Central memory CD8-positive, alpha-beta T cell (primary cell): ENCODE results near the gene NAALAD2.
"Not testable (repeated sequence)": the region's sequence is repeated elsewhere in the genome, so short reads cannot be mapped to it uniquely, and the experiment has no call there.

Source experiments
- ATAC-seq: fragments of 150-1000 bp; cut with Tn5 transposase; replicated peaks from 2 replicates; pipeline ENCODE4 v1.10.0; 2022; ENCODE audit warnings: mild to moderate bottlenecking, moderate FRiP score, moderate number of reproducible peaks; ENCODE audit not compliant: poor library complexity, severe bottlenecking; ENCODE audit errors: extremely low read depth
- DNase-seq, 2 donors: peaks; one replicate each; pipeline ENCODE4 v3.0.0; 2021; ENCODE audit warnings: low spot score in 2 of 2
- H3K27ac Mint-ChIP-seq: one replicate; pipeline ENCODE4 v1.8.0; 2022; ENCODE audit warnings: low read depth, mild to moderate bottlenecking, moderate library complexity, mixed read lengths
- H3K27me3 Mint-ChIP-seq: one replicate; pipeline ENCODE4 v1.8.0; 2022; ENCODE audit warnings: mixed read lengths
- H3K36me3 Mint-ChIP-seq: one replicate; pipeline ENCODE4 v1.8.0; 2022; ENCODE audit warnings: mild to moderate bottlenecking, moderate library complexity, mixed read lengths; ENCODE audit not compliant: insufficient read depth
- H3K4me1 Mint-ChIP-seq: one replicate; pipeline ENCODE4 v1.8.0; 2022; ENCODE audit warnings: mixed read lengths
- H3K4me3 Mint-ChIP-seq: one replicate; pipeline ENCODE4 v1.8.0; 2022; ENCODE audit warnings: mild to moderate bottlenecking, moderate library complexity, mixed read lengths
- H3K9me3 Mint-ChIP-seq: one replicate; pipeline ENCODE4 v1.8.0; 2022; ENCODE audit warnings: mixed read lengths

Gene NAALAD2

DNA sequence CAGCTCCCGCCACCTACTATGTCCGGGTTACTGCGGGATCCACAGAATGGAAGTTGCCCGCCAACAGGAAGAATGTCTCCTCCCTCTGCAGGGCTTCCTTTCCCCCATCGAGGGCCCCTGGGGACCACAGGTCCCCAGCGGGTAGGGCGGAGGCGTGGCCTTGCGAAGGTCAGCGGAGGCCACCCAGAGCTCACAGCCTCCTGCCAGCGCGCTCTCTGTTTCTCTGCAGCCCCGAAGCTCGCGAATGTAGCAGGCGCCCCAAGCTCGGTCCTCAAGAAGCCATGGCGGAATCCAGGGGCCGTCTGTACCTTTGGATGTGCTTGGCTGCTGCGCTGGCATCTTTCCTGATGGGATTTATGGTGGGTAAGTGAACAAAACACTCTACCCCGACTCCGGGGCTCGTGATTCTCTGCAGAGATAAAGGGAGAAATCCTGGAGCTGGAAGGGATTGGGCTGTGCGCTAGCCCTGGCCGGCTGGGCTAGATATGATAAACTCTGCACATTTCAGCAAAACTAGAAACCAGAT lies at the start of gene NAALAD2:
Gene NAALAD2 (plus strand): TSS at position 186 of the 526 bp plus-strand sequence. CDS start 96 bp downstream, at position 282.
- no peak within 1 kb of the TSS for H3K4me3 Mint-ChIP-seq

DNA sequence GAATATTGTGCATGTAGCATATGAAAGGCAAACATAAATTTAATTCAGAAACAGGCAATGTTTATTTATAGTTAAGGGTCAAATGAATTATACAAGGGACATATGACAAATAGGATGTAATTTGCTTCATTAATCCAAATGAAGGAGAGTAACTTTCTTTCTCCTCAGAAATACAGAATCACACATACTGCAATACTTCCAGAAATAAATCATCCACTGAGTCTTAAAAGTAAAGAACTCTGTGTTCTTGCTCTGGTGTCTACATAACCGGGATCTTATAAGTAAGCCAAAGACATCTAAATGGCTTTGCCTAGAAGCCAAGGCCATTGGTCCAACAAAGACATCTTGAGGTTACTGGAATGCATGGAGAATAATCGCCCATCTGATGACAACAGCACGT lies 48.8 kb upstream of the NAALAD2 start, which contains the start of gene UBTFL1:
Gene UBTFL1 (plus strand): TSS at position 301 of the 400 bp plus-strand sequence. CDS start 0 bp downstream, at position 301.
- not testable (repeated sequence) for H3K27me3 Mint-ChIP-seq, H3K4me3 Mint-ChIP-seq, ATAC-seq, H3K4me1 Mint-ChIP-seq, H3K36me3 Mint-ChIP-seq, H3K27ac Mint-ChIP-seq, DNase-seq, H3K9me3 Mint-ChIP-seq

More for the DNA sequence above, at the start of gene NAALAD2:
- Mint-ChIP-seq H3K4me1 (peaks cover 5% of the 10 kb centered on the region), H3K9me3 (no peaks in the 10 kb centered on the region), H3K27me3 (peaks cover 56% of the 10 kb centered on the region), H3K27ac (no peak within 1 kb of the TSS), H3K36me3 (no peaks in the 10 kb centered on the region)
- DNase-seq (no peak), ATAC-seq (no peak)

DNA sequence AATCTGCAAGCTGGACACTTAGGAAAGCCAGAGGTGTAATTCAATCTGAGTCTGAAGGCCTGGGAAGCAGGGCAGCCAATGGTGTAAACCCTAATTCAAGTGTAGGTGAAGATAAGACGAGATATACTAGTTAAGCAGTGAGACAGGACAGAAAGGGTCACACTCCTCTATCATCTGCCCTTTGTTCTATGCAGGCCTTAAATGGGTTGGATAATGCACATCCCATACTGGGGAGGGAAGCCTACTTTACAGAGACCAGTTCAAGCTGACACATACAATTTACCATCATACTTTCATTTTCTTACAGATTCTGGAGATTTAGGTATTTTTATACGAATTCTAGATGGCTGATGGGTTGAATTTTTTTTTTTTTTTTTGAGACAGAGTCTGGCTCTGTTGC lies 45.7 kb upstream of the NAALAD2 start:
- H3K4me1 Mint-ChIP-seq, H3K36me3 Mint-ChIP-seq, H3K27me3 Mint-ChIP-seq, DNase-seq, ATAC-seq, H3K4me3 Mint-ChIP-seq, H3K9me3 Mint-ChIP-seq, H3K27ac Mint-ChIP-seq: not testable (repeated sequence)

DNA sequence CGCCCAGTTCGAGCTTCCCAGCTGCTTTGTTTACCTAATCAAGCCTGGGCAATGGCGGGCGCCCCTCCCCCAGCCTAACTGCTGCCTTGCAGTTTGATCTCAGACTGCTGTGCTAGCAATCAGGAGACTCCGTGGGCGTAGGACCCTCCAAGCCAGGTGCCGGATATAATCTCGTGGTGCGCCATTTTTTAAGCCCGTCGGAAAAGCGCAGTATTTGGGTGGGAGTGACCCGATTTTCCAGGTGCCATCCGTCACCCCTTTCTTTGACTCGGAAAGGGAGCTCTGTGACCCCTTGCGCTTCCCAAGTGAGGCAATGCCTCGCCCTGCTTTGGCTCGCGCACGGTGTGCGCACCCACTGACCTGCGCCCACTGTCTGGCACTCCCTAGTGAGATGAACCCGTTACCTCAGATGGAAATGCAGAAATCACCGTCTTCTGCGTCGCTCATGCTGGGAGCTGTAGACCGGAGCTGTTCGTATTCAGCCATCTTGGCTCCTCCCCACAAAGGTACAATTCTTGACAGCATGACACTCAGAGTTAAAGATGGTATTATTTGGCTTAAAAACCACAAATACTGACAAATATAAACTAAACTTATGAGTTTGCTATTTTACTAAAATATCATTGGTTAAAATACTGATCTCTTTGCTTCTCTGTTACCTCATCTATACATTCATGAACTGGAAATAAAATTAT lies 39.1 kb upstream of the NAALAD2 start:
- H3K9me3 Mint-ChIP-seq, DNase-seq, H3K27me3 Mint-ChIP-seq, H3K27ac Mint-ChIP-seq, H3K4me3 Mint-ChIP-seq, ATAC-seq, H3K4me1 Mint-ChIP-seq, H3K36me3 Mint-ChIP-seq: not testable (repeated sequence)

GRCh38 chr11:90098261-90098660 lies 36.2 kb upstream of the NAALAD2 start:
- not testable (repeated sequence) for H3K36me3 Mint-ChIP-seq, H3K27me3 Mint-ChIP-seq, ATAC-seq, H3K4me1 Mint-ChIP-seq, H3K4me3 Mint-ChIP-seq, DNase-seq, H3K9me3 Mint-ChIP-seq, H3K27ac Mint-ChIP-seq

GRCh38 chr11:90100431-90100830 lies 34.0 kb upstream of the NAALAD2 start:
- Mint-ChIP-seq H3K9me3 (no peaks in the 10 kb centered on the region), H3K27me3 (no peaks in the 10 kb centered on the region), H3K36me3 (no peaks in the 10 kb centered on the region), H3K27ac (no peak overlapping the region), H3K4me3 (no peak overlapping the region), H3K4me1 (no peaks in the 10 kb centered on the region)
- DNase-seq, result no peak
- ATAC-seq, result no peak

- DNase-seq, result no peak
Observed at GRCh38 chr11:90113541-90113940, 20.9 kb upstream of the NAALAD2 start.

GRCh38 chr11:90120191-90120590 lies 14.3 kb upstream of the NAALAD2 start:
- no peak for DNase-seq
- Mint-ChIP-seq H3K4me3 (no peak overlapping the region), H3K4me1 (no peaks in the 10 kb centered on the region), H3K9me3 (no peaks in the 10 kb centered on the region), H3K27me3 (no peaks in the 10 kb centered on the region), H3K27ac (no peak overlapping the region), H3K36me3 (no peaks in the 10 kb centered on the region)
- ATAC-seq, result no peak

More at GRCh38 chr11:90113541-90113940, 20.9 kb upstream of the NAALAD2 start:
- H3K4me1 Mint-ChIP-seq, result no peaks in the 10 kb centered on the region
- no peak for ATAC-seq
- no peaks in the 10 kb centered on the region for H3K36me3 Mint-ChIP-seq
- no peak overlapping the region for H3K27ac Mint-ChIP-seq
- no peaks in the 10 kb centered on the region for H3K27me3 Mint-ChIP-seq
- H3K4me3 Mint-ChIP-seq, result no peak overlapping the region
- no peaks in the 10 kb centered on the region for H3K9me3 Mint-ChIP-seq

DNA sequence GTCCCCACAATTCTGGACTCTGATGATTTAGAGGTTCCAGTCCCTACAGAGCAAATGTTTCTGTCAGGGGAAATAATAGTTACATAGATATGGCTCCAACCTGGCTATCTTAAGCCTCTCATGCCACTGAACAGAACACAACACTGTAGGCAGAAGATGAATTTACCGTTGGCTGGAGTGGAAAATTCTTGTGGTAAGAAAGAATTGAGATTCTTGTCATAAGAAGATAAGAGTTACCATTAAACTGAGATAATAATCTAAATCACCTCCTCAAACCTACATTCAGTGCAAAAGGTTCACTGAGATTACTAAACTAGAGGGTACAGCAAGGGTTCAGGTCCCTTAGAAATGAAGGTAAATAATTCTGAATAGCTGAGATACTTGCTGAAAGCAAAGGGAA lies 10.1 kb upstream of the NAALAD2 start:
- no peak for ATAC-seq
- H3K27me3 Mint-ChIP-seq, result peaks cover 22% of the 10 kb centered on the region
- no peaks in the 10 kb centered on the region for H3K4me1 Mint-ChIP-seq
- no peaks in the 10 kb centered on the region for H3K9me3 Mint-ChIP-seq
- H3K27ac Mint-ChIP-seq, result no peak overlapping the region
- no peaks in the 10 kb centered on the region for H3K36me3 Mint-ChIP-seq
- H3K4me3 Mint-ChIP-seq, result no peak overlapping the region
- no peak for DNase-seq

GRCh38 chr11:90124946-90125345 lies 9.5 kb upstream of the NAALAD2 start:
- Mint-ChIP-seq H3K4me3 (no peak overlapping the region), H3K36me3 (no peaks in the 10 kb centered on the region), H3K27ac (no peak overlapping the region), H3K4me1 (no peaks in the 10 kb centered on the region), H3K27me3 (peaks cover 28% of the 10 kb centered on the region), H3K9me3 (no peaks in the 10 kb centered on the region)
- no peak for DNase-seq
- ATAC-seq, result no peak

- Mint-ChIP-seq H3K9me3 (no peaks in the 10 kb centered on the region), H3K27me3 (peaks cover 62% of the 10 kb centered on the region), H3K36me3 (no peaks in the 10 kb centered on the region), H3K4me1 (peaks cover 5% of the 10 kb centered on the region), H3K27ac (no peak overlapping the region), H3K4me3 (no peak overlapping the region)
- no peak for DNase-seq
- ATAC-seq, result no peak
Observed at GRCh38 chr11:90133560-90134477, 644 bp upstream of the NAALAD2 start.

- Mint-ChIP-seq H3K4me1 (peaks cover 5% of the 10 kb centered on the region), H3K27me3 (peaks cover 51% of the 10 kb centered on the region), H3K4me3 (no peak overlapping the region), H3K36me3 (no peaks in the 10 kb centered on the region), H3K27ac (no peak overlapping the region), H3K9me3 (no peaks in the 10 kb centered on the region)
- DNase-seq (no peak), ATAC-seq (no peak)
Observed at GRCh38 chr11:90135016-90135415, 553 bp downstream of the NAALAD2 start.
